Renal pelvis (tissue), 4 donors: ENCODE results near the gene ZGPAT. TPM values are rescaled to one million over a fixed set of nuclear protein-coding genes. Genes with fewer than 3 reads are reported as not detected.
"Not testable (repeated sequence)": the region's sequence is repeated elsewhere in the genome, so short reads cannot be mapped to it uniquely, and the experiment has no call there.

Experiments used
- DNase-seq: peaks from one replicate; pipeline ENCODE4 v3.0.0-alpha.2; 2013
- polyA plus RNA-seq, 3 donors: library from polyadenylated mRNA; unstranded; fragments of 120-200 nt; gene quantifications; one replicate each; pipeline ENCODE4 v1.2.1, GENCODE V29; 2013; ENCODE audit not compliant: insufficient read length in 3 of 3

ZGPAT gene
- polyA plus RNA-seq, 3 donors, result 24.2 to 28.9 (median 24.8) TPM

- no peak for DNase-seq
These were observed 48.8 kb downstream of the ZGPAT start for GRCh38 chr20:63756648-63756991.

GRCh38 chr20:63758152-63758551, 50.3 kb downstream of the ZGPAT start:
- DNase-seq, result no peak

GRCh38 chr20:63759377-63759901, 51.6 kb downstream of the ZGPAT start:
- DNase-seq, result no peak

- DNase-seq, result no peak
These were observed 57.4 kb downstream of the ZGPAT start for GRCh38 chr20:63765082-63765873.

- no peak for DNase-seq
These were observed 58.1 kb downstream of the ZGPAT start for GRCh38 chr20:63765902-63766301.

- DNase-seq, result no peak
These were observed 59.0 kb downstream of the ZGPAT start for GRCh38 chr20:63766695-63767426.

GRCh38 chr20:63767456-63767855, 59.6 kb downstream of the ZGPAT start:
- no peak for DNase-seq

- DNase-seq, result no peak
These were observed 60.0 kb downstream of the ZGPAT start for GRCh38 chr20:63767886-63768285.

- DNase-seq, result no peak
These were observed 61.0 kb downstream of the ZGPAT start for GRCh38 chr20:63768591-63769515.

GRCh38 chr20:63769891-63770474, 62.1 kb downstream of the ZGPAT start:
- DNase-seq, result no peak

GRCh38 chr20:63771046-63771707, 63.3 kb downstream of the ZGPAT start:
- DNase-seq, result no peak

- no peak for DNase-seq
These were observed 65.1 kb downstream of the ZGPAT start for GRCh38 chr20:63772781-63773518.

- no peak for DNase-seq
These were observed 65.9 kb downstream of the ZGPAT start for GRCh38 chr20:63773571-63774241.

- no peak for DNase-seq
These were observed 66.5 kb downstream of the ZGPAT start for GRCh38 chr20:63774306-63774705.

- DNase-seq, result peak; percentile 86
These were observed 67.5 kb downstream of the ZGPAT start for GRCh38 chr20:63775096-63775978.

GRCh38 chr20:63776875-63777274, 69.0 kb downstream of the ZGPAT start:
- not testable (repeated sequence) for DNase-seq

- no peak for DNase-seq
These were observed 69.8 kb downstream of the ZGPAT start for GRCh38 chr20:63777614-63778013.

GRCh38 chr20:63778034-63778752, 70.4 kb downstream of the ZGPAT start:
- no peak for DNase-seq
